HG03565 (cell line): Measurements from ENCODE around the gene ADGRL1.
"Not testable (repeated sequence)": the region's sequence is repeated elsewhere in the genome, so short reads cannot be mapped to it uniquely, and the experiment has no call there.

Experiments
- ATAC-seq: cut with Tn5 transposase; IDR thresholded peaks from one replicate; pipeline ENCODE4 v1.9.1; 2021; ENCODE audit warnings: mild to moderate bottlenecking, moderate library complexity; ENCODE audit not compliant: unreplicated experiment

ADGRL1 gene

DNA sequence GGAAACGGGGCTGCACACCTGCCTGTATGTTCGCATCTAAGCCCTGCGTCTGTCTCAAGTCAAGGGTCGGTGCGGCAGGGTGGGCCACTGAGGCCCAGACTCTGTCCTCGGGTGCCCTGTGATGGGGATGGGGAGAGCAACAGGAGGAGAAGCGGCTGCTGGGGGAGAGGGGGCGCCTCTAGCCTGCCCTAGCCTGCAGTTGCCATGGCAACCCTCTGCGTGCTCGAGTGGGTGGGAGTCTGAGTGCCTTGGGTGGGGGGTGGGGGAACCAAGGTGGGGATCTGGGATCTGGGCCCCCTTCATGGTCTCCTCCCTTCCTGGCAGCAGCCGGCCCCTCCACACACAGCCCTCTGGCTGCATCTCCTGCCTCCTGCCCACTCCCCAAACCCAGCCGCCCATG is 10.8 kb downstream of the ADGRL1 start:
- ATAC-seq = not testable (repeated sequence)

DNA sequence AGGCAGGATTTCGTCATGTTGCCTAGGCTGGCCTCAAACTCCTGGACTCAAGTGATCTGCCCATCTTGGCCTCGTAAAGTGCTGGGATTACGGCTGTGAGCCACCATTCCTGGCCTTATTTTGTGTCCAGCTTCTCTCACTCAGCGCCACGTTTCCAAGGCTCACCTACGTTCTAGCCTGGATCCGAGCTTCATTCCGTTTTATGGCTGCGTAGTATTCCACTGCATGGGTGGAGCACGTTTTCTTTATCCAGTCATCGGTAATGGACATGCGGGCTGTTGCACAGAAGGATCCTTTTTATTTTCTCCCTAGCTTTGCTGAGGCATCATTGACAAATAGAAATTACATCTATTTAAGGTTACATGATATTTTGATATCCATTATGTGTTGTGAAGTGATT is 16.6 kb downstream of the ADGRL1 start:
- ATAC-seq = no peak

DNA sequence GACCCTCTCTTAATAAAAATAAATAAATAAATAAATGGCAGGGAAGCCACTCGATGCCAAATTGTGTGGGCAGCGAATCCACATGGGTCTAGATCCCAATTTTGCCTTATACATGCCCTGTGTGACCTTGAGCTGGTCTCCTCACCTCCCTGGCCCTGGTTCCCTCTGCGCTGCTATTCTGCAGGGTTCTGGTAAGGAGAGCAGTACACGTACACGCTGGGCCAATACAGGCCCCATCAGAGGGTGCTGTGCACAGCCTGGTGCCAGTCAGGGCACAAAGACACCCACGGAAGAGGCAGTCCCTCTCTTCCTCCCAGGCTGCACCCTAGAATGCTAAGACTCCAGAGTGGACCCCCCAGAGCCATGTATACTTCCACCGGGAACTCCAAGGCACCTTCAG is 17.9 kb downstream of the ADGRL1 start:
- ATAC-seq = not testable (repeated sequence)

DNA sequence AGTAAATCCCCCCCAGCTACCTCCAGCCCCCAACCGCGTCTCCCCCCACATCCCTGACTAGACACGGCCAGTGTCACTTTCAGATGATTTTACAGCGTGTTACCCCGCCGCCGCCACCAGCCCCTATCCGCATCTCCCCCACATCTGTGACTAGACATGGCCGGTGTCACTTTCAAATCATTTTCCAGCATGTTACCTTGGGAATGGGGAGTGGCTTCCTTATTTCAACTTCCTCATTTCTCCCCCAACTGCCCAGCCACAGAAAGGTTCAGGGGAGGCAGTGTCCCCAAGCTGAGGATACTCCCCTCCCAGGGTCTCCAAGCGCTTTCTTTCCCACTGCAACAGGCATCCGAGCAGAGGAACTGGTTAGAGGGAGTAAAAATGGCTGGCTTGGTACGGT is 18.4 kb downstream of the ADGRL1 start:
- no peak for ATAC-seq

DNA sequence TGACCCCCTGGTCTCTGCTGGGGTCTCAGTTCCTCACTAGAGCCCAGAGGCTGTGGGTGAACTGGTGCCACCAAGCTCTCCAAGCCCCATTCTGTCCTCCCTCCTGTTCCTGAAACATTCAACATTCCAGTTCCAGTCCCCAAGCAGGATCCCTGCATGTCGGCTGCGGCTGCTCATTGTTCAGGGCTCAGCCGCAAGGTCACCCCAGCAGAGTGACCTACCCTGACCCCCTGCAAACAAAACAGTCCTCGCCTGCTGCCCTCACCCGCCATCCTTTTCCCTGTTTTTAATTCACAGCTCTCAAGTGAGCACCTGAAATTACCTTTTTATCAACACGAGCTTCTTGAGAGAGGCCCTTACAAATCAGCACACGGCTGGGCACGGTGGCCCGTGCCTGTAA is 19.3 kb downstream of the ADGRL1 start:
- ATAC-seq = not testable (repeated sequence)

DNA sequence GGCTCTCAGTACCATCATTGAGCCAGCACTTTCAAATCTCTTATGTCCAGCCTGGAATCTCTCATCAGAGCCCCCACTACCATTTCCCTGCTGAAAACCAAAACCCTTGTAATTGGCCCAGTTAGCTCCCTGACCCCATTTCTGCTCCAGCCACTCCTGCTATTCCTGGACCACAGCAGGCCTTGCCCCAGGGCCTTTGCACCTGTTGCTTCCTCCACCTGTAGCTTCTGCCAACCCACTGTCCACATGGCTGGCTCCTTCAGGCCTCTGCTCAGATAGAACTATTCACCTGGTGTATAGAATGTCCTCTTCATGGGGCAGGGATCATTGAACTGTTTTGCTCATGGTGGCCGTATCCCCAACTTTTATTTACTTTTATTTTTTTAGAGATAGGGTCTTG is 20.3 kb downstream of the ADGRL1 start:
- ATAC-seq = not testable (repeated sequence)

DNA sequence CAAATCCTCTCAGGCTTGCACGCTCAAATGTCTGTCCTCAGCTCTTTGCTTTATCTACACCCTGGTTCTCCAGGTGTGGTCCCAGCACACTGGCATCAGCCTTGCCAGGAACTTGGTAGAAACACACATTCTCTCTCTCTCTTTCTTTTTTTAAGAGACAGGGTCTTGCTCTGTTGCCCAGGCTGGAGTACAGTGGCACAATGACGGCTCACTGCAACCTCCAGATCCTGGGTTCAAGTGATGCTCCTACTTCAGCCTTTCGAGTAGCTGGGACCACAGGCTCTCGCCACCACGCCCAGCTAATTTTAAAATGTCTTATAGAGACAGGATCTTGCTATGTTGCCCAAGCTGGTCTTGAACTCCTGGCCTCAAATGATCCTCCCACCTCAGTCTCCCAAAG is 20.8 kb downstream of the ADGRL1 start:
- no peak for ATAC-seq

DNA sequence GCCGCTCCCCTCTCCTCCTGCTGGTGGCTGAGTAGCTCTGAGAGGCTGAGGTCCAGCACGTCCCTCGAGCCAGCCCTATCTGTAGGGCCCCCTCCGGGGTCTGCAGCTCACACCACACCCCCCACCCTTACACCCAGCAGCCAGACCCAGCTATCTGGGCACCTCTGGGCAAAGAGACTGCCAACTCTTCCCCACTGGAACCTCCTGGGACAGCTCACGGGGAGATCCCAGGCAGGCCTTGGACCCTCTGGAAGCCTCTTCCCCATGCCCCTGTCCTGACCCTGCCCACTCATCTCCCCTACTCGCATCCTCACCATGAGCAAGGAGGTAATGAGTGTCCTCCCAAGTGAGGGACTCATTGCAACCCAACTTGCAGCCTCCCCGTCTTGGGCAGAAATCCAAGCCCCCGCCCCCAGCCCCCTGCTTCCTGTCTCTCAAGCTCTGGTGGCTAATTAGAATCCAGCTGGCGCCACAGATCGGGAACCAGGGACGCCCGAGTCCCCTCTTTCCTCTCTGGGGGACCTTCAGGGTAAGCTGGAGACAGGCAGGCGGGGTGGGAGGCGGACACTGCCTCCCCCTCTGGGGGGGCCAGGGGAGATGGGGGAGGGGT is 22.1 kb downstream of the ADGRL1 start:
- ATAC-seq = no peak

DNA sequence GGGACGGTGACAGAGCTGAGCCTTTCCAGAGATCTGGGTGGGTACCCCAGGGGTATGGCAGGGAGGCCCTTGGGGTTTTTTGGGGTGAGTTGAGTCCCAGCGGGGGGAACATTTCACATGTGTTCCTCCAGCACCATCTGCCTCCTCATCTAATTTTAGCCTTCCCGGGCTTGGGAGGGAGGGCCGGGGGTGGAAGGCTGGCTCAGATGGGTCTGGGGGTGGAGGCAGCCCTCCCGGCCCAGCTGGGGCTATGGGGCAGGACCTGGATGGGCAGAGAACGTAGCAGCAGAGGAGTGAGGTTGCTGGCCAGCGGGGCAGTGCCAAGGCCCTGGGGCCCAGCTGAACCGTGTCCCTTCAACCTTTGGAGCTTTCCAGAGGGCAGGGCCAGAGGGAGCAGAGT is 23.5 kb downstream of the ADGRL1 start:
- no peak for ATAC-seq

DNA sequence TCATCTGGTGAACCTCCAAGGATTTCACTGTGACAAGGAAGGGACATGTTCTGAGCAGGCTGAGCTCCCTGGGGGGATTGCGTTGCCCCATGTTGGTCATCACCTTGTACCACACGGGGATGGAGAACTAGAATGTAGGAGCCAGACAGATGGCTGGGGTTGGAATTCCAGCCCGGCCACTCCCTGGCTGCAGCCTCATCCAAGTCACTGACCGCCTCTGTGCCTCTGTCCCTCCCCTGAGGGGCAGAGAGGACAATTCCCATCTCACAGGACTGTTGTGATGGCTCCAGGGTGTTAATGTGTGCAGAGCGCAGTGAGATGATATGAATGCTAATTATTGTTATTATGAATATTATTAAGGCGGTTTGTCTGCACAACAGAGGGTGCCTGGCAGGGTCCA is 24.1 kb downstream of the ADGRL1 start:
- ATAC-seq = no peak

DNA sequence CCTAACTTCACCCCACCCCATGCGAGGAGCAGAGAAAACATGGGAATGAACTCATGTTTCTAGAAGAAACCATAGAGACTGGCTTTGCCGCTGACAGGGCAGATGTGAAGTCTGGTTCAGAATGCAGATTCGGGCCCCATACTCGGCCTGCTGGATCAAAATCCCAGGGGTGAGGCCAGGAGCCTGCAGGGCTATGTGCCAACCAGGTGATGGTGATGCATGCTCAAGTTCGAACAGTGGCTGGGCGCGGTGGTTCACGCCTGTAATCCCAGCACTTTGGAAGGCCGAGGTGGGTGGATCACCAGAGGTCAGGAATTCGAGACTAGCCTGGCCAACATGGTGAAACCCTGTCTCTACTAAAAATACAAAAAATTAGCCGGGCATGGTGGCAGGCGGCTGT is 24.8 kb downstream of the ADGRL1 start:
- not testable (repeated sequence) for ATAC-seq

DNA sequence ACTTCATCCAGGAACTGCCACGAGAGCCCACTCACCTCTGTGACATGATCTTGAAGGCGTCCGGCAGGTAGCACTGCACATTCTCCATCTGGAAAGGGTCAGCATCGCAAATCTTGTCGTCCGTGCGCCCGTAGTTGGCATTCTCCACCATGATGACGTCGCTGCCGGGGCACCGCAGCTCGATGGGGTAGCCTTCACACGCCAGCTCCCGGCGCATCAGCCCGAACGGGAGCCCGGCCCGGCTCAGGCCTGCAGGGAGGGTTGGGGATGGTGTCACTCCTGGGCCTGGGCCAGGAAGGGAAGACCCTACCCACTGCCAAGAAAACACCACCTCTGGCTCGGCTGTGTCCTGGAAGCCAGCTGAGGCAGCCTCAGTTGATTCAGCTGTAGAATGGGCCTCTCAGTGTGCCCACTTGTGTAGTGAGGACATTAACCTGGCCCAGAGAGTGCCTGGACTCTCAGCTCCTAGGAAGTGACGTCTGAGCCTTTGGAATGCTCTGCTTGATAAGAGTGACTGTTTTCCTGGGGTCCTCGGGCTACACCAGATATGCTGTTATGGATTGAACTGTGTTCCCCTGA is 28.4 kb downstream of the ADGRL1 start:
- ATAC-seq = no peak

DNA sequence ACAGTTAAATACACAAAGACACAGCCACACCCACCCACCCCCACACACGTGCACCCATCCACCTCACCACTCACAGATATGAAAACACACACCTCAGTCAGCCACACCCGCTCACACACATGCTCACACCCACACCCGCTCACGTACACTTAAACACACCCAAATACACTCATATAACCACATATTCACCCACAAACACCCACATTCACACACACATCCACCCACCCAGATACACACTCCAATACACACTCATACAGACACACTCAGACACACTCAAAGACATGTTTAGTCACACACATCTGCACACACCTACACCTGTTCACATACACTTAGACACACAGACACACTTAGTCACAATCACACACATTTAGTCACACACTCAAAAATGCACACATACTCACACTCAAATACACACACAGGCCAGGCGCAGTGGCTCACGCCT is 30.6 kb downstream of the ADGRL1 start:
- ATAC-seq = no peak

DNA sequence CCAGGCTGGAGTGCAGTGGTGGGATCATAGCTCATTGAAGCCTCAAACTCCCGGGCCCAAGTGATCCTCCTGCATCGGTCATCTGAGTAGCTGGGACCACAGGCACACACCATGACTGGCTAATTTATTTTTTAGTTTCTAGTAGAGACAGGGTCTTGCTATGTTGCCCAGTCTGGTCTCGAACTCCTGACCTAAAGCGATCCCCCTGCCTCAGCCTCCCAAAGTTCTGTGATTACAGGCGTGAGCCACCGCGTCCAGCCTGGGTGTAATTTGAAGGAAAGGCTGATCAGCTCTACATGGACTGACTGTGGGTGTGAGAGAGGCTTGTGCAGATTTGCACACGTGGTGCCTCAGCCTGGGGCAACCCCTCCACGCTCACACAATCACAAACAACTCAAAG is 31.1 kb downstream of the ADGRL1 start:
- no peak for ATAC-seq

DNA sequence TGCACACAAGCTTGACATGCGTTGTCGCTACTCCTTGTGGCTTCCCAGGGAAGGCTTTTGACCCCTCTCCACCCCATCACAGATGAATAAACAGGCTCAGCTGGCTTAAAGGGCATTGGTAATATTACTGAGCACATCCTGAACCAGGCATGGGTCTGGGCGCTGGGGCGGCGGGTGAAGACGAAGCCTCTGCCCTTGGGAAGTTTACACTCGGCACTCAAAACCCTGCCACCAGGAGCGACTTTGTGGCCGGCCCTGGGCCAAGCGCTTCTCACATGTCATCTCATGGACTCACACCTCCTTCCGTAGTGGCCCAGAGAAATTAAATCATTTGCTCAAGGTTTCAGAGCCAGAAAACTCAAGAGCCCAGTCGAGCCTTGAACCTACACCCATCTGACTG is 37.0 kb downstream of the ADGRL1 start:
- no peak for ATAC-seq

DNA sequence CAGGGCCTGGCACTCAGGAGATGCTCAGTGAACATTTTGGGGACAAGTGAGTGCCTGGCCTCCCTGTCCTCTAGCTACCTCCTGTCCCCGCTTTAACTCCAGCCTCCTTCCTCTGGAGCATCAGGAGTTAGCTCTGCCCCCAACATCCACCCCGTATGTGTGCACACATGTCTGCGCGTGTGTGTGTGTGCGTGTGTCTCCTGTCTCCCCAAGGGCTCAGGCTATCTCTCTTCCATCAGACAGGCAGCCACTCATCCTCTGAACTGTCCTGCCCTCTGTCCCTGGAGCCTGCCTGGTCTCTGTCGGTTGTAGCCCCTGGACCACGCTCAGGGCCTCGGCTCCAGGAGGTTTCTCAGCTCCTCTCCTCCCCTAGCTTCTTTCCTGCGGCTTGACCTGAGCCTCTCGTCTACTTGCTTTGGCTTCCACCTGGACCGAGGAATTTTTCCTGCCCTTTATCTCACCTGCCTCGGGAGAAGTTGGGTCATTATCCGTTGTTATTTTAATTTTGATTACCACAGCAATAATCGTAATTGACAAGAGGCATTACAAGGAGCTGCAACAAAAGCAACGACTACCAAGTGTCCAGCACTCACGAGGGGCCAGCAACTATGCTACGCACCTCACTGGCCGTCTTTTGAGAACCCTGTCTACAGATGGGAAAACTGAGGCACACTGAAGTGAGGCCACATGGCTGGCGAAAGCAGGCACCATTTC is 37.6 kb downstream of the ADGRL1 start:
- no peak for ATAC-seq

DNA sequence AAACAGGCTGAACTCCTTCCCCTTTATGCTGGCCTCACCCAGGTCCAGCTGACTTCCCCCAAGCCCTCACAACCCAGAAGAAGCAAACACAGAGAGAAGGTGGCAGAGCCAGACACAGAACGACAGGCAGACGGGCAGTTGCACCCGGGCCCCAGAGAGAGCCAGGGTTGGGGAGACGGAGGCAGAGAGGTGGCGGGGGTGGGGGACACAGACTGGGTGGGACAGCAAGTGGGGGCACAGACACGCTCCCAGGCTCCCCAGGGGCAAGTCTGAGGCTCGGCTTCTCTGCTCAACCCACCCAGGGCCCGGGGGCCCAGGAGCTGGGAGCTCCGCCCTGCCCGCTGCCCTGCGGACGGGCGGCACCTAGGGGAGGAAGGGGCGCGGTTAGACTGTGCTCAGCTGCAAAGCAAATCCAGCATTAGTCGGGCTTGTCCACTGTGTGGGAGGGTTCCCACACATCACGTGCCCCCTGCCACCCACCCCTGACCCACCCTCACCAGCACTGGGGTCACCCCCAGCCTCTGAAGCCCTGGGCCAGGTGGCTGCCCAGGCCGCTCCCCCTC is 38.3 kb downstream of the ADGRL1 start:
- ATAC-seq = no peak

DNA sequence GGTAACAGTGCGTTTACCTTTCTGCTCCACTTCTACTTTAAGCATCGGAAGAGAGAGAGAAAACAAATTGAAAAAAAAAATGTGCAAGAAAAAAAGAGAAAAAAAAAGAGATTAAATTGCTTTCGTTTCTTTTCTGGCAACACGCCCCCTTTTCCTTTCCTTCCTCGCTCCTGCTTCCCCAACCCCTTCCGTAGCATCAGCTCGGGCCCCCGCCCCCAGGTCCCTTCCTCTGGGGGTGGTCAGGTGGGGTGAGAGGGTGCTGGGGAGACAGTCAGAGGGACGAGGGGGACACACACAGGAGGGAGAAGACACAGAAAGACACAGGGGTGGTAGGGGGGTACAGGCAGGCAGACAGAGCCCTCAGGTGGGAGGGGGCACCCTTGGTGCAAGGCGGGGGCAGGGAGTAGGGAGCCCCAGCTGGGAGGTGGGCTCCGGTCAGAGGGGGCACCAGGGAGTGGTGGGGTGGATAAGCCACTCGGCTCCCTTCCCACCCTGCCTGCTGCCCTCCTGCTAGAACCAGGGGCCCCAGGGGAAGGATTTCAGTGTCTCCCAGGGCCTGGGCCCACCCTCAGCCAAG is 38.9 kb downstream of the ADGRL1 start:
- no peak for ATAC-seq

DNA sequence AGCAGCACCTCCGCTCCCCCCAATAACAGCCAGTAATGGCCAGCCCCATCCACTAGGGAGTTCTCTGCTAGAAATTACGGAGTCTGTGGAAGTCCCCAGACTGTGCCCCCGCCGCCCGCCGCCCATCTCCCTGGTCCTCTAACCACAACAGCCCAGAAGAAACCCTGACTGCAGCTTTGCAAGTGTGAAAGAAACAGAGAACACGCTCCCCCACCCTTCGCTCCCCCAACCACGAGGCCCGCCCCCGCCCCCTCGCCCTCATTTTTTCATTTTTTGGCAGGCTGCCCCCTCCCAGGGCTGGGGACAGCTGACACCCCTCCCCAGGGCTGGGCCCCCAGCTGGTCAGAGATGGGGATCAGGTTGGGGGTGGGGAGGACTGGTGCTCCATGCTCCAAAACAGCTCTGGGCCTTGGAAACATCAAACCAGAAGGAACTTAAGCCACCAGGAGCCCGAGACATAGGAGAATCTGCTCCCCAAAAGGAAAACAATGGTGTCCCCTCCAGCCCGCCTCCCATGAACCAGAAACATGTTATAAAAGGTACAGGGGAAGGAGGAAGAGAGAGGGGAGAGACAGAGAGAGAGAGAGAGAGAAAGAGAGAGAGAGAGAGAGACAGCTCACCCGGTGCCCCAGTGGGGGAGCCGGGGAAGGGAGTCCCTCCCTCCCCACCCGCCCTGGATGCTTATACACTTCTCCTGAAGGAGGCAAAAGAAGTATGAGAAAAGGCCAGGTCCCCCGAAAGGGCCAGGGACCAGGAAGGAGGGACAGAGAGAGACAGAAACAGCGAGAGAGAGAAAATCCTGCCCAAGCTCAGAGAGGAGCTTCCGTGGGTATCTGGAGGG is 39.8 kb downstream of the ADGRL1 start:
- ATAC-seq = no peak

DNA sequence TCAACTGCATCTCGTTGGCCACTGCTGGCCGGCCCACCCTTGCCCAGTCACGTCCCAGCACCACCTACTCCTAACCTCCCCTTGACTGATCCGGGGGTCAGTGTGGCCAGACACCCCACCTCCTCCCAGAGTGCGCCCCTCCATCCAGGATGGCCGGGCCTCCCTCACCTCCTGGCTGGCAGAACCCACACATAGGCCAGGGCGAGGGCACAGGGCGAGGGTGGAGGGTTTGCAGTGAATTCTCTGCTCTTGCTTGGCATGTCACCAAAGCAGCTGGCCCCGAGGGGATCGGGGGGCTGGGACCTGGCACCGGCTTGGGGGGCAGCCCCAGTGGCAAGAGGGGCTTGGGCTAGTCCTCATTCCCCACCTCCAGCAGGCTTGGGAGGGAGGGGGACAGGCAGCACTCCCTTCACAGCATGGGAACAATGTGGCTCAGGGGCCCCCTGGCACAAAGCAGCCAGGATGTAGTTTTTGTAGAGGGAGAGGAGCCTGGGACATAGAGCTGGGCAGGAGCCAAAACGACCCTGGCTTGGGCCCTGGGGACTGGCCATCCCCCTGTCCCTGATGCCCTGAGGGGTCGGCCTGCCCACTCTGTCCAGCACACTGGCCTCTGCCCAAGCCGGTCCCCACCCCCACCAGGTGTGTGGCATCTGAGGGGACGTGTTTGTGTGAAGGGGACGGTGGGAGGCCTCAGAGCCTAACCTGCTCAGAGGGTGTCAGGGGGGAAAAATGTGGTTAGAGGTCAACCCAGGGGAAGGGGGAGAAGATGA is 41.1 kb downstream of the ADGRL1 start:
- ATAC-seq = no peak
